Measurements from ENCODE around the gene MAD1L1.

MAD1L1 gene

DNA sequence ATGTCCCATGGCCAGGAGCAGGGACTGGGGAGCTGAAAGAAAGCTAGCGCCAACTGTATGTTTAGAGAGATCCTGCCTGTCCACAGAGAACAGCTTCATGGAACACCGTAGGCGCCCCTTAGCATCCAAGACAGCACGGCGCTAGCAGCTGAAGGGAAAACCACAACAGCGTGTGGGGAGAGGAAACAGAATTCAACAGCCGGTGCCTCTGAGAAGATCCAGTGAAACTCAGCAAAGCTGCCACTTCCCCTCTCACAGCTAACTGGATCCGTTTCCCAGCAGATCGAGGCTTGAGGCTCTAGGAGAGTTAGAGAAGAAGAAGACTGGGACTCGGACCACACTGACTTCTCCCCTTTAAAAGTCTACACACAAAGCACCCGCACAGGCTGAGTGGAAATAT lies 145.0 kb downstream of the MAD1L1 start:
- H3K4me3 ChIP-seq (ENCODE audit: low read depth, low read length), result no peak overlapping the region
- DNase-seq (ENCODE audit: low read depth), result no peak
- TF ChIP-seq, protein P1, sequence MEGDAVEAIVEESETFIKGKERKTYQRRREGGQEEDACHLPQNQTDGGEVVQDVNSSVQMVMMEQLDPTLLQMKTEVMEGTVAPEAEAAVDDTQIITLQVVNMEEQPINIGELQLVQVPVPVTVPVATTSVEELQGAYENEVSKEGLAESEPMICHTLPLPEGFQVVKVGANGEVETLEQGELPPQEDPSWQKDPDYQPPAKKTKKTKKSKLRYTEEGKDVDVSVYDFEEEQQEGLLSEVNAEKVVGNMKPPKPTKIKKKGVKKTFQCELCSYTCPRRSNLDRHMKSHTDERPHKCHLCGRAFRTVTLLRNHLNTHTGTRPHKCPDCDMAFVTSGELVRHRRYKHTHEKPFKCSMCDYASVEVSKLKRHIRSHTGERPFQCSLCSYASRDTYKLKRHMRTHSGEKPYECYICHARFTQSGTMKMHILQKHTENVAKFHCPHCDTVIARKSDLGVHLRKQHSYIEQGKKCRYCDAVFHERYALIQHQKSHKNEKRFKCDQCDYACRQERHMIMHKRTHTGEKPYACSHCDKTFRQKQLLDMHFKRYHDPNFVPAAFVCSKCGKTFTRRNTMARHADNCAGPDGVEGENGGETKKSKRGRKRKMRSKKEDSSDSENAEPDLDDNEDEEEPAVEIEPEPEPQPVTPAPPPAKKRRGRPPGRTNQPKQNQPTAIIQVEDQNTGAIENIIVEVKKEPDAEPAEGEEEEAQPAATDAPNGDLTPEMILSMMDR (IDR thresholded peaks at IDR 0.05; ENCODE audit: low read depth, low read length, missing control alignments), result no peak
- in situ Hi-C loops (cut with HindIII; ENCODE audit: low sequenced_read_pairs), result no loop called here

DNA sequence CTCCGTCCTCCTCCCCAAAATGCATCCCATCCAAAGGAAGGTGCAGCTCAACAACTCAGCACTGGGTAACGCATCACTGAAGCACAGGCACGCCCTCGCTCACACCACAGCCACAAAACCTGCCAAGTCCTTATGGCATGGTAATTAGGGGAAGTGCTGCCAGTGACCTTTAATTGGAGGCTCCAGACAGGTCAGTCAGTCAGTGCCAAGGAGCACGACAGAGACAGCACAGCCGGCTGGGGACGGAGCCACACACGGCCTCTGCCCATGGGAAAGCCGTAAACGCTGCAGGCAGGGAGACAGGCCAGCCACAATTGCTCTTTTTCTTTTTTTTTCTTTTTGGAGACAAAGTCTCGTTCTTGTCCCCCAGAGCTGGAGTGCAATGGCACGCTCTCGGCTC lies 146.5 kb downstream of the MAD1L1 start:
- no peak overlapping the region for H3K4me3 ChIP-seq (ENCODE audit: low read depth, low read length)
- no peak for DNase-seq (ENCODE audit: low read depth)
- TF ChIP-seq, protein P1 (IDR thresholded peaks at IDR 0.05; ENCODE audit: low read depth, low read length, missing control alignments), result no peak
- in situ Hi-C loops (cut with HindIII; ENCODE audit: low sequenced_read_pairs), result no loop called here

DNA sequence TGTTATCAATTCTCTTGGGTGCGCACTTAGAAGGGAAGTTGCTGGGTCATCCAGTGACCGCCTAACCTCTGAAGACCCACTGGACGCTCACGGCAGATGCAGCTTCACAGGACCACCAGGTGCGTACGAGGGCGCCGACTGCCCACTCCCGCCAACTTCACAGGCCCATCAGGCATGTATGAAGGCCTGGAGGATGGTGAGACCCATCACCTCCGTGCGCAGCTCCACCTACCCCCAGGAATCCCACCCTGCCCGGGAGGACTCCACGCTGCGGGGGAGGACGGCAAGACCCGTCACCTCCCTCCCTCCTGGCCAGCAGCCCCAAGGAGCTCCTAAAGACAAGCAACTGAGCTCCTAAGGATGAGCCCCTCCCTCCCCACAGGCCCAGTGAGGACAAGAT lies 146.9 kb downstream of the MAD1L1 start:
- no peak for DNase-seq (ENCODE audit: low read depth)
- TF ChIP-seq, protein P1 (IDR thresholded peaks at IDR 0.05; ENCODE audit: low read depth, low read length, missing control alignments), result no peak
- no peak overlapping the region for H3K4me3 ChIP-seq (ENCODE audit: low read depth, low read length)
- in situ Hi-C loops (cut with HindIII; ENCODE audit: low sequenced_read_pairs), result no loop called here

DNA sequence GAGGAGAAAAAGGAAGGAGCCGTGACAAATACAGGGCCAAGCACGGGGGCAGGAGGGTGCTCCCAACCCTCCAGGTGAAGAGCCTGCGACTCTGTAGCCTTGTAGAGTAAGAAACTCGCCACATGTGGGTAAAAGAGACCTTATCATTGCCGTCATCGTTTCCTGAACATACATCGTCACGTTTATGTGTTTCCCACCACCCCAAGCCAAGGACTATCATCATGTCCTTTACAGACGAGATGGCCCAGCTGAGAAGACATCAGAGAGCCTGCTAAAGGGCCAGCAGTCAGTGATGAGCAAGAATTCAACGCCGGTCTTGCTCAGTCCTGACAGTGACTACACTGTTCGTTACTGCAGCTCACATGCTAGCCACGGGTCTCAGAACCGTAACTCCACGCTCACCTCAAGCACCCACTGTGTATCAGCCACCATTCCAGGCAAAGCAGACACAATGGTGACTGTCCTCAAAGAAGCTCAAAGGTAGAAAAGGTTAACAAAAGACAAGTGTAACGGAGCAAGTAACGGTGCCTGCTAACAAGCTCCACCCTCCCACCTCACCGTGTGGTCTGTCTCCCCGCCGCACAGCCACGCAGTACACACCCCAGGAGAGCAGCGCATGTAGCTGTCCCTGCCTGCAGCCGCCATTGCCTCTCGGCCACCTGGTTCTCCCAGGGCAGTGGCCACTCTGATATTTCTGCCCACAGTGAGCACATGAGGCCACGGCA lies 147.8 kb downstream of the MAD1L1 start:
- no peak overlapping the region for H3K4me3 ChIP-seq (ENCODE audit: low read depth, low read length)
- TF ChIP-seq, protein P1 (IDR thresholded peaks at IDR 0.05; ENCODE audit: low read depth, low read length, missing control alignments), result no peak
- DNase-seq (ENCODE audit: low read depth), result no peak
- in situ Hi-C loops (cut with HindIII; ENCODE audit: low sequenced_read_pairs), result no loop called here

DNA sequence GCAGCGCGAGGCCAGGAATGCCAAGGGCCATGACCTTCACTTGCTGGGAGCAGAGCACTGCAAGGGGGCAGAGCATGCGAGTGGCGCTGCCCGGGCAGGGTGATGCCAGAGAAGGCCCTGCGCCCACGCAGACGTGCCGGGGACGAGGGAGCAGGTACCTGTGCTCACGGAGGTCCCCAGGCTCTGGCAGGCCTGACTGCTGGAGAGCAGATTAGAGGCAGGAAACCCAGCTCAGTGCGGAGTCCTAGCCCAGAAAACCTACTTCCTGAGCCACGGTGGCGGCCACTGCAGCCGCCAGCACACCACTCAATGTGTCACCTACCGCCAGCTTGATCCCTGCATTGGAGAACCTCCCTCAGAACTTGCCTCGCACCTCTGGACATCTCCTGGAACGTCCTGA lies 148.4 kb downstream of the MAD1L1 start:
- in situ Hi-C loops (cut with HindIII; ENCODE audit: low sequenced_read_pairs), result no loop called here
- DNase-seq (ENCODE audit: low read depth), result no peak
- TF ChIP-seq, protein P1 (IDR thresholded peaks at IDR 0.05; ENCODE audit: low read depth, low read length, missing control alignments), result no peak
- no peak overlapping the region for H3K4me3 ChIP-seq (ENCODE audit: low read depth, low read length)

DNA sequence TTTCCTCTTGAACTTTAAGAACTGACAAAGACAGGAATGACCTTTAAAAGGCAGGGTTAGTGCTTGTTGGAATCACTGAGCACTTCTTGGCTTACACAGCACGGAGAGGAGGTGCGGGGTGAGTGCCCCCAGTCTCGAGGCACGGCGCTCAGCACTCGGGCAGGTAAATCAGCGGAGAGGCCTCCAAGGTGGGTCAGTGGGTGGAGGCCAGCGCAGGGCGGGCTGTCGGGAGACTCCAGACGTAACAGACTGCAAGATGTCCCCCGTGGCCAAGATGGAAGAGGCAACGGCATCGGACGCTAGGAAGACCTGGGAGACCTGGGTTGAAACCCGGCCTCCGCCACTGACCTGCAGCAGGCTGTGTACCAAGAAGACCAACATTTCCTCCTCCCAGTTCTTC lies 149.4 kb downstream of the MAD1L1 start:
- no peak for DNase-seq (ENCODE audit: low read depth)
- no peak overlapping the region for H3K4me3 ChIP-seq (ENCODE audit: low read depth, low read length)
- in situ Hi-C loops (cut with HindIII; ENCODE audit: low sequenced_read_pairs), result no loop called here
- TF ChIP-seq, protein P1 (IDR thresholded peaks at IDR 0.05; ENCODE audit: low read depth, low read length, missing control alignments), result no peak

Measured in astrocyte of the cerebellum (primary cell).